HG02840 (cell line): ENCODE data around the gene EPB41L1.

Experiments
- ATAC-seq: cut with Tn5 transposase; IDR thresholded peaks from one replicate; pipeline ENCODE4 v1.9.1; 2021; ENCODE audit warnings: mild to moderate bottlenecking, moderate library complexity, moderate number of reproducible peaks; ENCODE audit not compliant: unreplicated experiment, low FRiP score

Gene EPB41L1

DNA sequence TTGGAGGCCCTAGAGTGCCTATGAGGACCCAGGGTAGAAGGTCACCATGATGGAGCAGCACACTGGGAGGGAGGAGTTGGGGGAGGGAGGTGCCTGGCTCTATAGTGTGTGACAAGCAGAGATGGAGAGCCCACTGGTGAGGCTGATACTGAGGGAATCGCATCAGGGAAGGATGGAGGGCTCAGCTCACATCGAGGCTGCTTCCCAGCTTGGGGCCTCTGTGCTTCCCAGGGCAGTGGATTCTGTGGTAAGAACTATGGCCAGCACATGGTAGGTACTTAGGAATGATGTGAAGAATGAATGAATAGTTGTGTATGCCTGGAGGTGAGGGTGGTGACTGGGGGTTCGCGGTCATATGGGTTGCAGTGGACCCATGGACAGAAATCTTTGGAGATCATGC is 1.3 kb upstream of the EPB41L1 start:
- ATAC-seq = no peak

DNA sequence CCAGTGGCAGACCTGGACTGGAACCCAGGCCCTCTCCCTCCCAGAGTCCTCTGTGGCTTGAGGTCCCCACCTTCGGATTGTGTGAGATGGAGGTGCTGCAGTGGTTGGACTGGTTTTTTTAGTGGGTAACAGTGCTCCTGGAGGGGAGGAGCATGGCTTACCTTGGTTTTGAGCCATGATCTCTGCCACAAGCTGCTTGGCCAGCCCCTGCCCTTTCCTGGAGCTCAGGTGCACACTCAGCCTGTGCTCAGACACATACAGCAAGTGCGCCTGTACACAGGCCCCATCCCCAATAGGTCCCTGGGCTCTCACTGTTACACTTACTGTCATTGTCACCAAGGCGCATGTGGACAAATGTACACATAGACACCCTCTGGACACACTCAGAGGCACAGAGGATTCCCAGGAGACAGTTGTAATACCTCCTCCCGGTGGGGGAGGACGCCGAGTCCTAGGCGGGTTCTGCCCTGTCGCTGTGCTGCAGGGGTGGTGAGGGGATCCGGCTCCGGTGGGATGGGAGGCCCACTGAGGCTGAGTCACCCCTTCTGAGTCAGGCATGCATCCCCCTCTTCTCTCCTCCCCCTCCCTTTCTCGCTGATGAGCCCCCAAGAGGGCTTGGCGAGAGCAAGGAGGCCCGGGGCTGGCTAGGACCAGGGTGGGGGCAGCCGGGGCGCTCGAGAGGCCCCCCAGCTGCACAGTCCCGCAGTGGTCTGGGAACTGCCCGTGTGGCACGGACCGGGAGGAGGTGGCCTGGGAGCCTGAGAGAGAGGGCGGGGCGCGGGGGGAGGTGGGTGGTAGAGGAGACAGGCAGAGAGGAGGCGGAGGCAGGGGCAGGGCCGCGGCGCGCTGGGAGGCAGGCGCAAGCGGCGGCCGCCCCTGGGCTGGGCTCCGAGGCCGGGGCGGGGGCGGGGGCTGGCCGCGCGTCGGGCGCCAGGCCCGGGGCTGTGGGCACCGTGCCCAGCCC is 522 bp upstream of the EPB41L1 start:
- no peak for ATAC-seq

DNA sequence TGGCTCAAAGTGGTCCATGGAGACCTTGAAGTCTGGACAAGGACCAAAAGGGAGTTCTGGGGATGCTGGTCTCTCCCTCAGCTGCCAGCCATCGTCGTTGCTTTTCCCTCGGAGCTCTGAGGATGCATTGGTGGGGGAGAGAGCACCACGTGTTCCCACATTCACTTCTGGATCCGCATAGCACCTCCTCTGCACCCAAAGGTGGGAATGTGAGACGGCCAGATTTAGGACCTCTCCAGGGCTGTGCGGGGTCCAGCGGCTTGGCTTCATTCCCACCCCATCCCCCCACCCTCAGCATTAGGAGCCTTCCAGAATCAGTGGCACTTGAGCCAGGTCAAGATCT is 1.1 kb downstream of the EPB41L1 start:
- ATAC-seq = no peak

DNA sequence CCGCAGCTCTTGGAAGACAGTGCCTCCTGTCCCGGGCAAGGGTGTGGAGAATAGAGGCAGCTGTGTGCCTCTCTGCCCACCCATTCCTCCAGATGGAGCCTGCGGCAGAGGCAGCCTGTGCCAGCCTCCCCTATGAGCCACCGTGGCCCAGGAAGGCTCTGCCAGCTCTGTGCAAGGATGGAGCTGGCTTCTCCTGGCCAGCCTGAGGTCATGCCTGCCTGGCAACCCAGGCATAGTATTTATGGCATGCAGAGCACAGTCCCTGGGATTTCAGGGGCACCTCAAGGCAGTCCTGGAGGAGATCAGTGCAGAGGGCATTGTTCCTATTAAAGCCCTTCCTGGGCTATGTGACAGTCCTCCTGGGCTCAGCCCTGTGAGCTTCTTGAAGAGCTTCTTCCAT is 1.5 kb downstream of the EPB41L1 start:
- ATAC-seq = no peak

DNA sequence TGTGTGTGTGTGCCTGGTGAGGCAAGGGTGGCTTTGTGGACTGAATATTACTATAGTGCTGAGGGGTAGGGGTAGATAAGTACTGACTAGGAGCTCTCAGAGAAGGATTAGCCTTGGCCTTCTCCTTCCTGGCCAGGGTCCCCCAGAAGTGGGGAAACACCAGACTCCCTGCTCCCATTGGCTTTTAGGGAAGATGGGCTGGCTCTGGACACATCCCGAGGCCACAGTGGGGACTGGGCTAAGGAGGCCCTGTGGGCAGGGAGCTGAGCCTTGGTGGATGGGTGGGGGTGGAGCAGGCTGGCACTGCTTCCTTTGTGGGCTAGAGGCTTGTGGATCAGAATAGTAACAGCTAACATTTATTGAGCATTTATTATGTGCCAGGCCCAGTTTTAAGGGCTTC is 3.1 kb downstream of the EPB41L1 start:
- no peak for ATAC-seq

DNA sequence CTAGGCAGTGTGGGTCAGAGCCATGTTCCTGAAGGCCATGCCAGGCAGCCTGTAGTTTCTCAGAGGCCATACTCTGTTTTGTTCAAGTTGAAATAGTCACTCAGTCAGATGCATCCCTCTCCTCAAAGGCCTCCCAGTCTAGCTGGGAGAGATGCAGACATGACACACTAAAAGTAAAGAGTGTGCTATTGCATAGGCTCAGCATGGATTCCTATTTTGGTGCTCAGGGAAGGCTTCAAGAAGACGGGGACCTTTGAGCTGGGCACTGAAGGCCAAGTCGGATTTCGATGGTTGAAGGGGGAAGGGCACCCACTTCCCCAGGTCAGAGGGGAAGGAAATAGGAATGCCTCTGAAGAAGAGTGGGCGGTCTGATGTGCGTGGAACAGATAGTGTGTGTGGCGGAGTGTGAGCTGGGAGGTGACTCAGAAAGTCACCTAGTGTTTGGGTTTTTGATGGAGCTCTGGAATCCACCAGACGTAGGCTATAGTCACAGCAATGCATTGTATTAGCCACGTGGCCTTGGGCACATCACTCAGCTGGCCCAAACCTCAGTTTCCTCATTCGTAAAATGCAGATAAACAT is 3.7 kb downstream of the EPB41L1 start:
- ATAC-seq = no peak

DNA sequence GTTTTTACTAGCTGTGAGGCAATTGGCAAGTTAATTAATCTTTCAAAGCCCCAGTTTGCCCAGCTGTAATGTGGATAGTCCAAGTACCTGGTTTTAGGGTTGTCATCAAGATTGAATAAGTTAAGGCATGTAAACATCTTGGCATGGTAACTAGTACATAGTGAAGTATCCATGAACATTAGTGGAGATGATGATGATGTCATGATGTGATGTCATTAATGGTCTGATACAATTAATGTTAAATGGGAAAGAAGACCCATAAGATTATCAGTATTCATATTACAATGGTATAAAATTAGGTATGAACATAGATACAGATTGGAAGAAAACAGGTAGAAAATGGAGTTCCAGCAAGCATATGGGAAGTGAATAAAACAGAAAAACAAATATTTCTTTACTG is 5.3 kb downstream of the EPB41L1 start:
- no peak for ATAC-seq

DNA sequence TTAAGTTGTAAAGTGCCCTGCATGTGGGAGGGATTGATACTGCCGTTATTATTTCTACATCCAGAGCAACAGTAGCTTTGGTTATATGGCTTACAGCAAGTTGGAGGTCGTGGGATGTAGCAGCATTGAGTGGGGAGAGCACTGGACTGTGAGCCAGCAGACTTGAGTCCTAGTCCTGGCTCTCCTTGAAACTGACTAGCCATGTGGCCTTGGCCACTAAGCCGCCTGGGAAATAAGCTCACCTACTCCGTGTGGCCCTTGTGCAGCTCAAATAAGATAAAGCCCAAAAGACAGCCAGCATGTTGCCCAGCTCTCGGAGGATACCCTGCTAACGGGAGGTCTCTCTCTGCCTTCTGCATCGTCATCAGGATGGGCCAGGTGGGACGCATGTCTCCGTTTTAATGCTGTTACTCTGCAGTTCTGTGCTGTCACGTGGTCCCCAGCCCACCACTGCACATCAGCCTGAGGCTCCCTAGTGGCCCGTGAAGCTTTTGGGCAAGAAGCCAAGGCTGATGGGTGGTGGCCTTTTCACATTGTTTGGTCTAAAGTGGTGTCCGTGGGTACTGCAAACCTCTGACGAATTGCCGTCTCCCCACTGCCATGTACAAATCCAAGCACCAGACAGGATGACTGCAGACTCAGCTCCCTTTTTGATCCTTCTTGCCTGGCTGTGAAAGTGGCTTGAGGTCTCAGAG is 7.9 kb downstream of the EPB41L1 start:
- no peak for ATAC-seq

DNA sequence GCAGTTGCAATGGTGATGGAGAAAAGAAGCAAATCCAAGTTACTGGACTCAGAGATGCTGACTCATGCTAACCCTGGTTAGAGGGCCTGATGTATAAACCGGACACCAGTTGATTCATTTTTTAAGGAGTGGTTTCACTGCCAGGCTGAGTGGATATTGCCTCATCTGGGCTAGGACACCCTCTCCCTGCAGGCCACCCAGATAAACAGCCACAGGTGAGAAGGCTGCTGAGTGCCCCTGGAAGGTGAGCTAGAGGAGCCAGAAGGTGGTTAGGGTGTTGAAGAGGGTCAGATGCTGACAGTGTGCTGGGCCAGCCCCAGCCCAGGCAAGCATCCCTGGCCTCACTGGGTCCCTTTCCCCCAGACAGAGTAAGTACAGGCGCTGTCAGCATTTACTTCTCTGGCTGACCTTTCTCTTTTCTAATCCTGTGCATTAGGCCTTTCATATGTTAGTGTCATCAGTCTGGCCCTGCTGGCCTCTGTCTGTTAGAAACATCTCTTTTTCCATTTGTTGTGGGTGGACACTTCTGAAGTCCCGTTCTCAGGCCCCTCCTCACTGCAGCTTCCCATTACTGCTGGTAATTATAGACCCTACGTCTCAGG is 13.5 kb downstream of the EPB41L1 start:
- ATAC-seq = no peak

DNA sequence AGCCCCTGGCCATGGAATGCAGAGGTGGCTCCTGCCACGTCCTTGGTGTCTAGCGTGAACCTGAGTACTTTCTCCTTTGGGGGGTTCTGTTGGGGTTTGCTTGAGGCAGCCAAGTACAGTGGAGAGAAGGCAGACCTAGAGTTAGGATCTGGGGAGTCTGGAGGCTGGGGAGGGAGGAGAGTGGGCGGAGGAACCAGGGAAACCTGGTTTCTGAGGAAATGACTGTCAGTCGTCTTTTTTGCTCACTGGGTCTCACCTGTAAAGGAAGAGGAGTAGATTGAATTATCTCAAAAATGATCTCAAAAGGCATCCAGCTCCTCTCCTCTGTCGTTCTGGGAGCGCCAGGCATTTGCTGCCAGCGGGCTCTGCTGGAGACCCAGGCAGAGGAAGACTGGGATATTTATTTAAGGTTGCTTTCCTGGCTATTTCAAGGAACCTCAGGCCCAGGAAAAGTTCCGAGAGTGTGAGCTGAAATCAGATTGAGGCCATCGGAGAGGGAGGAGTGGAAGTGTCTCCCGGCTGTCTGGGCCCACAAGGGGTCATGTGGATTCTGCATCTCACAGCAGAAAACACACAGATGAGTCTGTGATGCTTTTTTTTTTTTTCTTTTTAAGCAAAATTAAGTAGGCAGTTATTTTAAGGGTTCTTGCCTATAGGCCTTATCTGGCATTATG is 16.1 kb downstream of the EPB41L1 start:
- ATAC-seq = no peak

DNA sequence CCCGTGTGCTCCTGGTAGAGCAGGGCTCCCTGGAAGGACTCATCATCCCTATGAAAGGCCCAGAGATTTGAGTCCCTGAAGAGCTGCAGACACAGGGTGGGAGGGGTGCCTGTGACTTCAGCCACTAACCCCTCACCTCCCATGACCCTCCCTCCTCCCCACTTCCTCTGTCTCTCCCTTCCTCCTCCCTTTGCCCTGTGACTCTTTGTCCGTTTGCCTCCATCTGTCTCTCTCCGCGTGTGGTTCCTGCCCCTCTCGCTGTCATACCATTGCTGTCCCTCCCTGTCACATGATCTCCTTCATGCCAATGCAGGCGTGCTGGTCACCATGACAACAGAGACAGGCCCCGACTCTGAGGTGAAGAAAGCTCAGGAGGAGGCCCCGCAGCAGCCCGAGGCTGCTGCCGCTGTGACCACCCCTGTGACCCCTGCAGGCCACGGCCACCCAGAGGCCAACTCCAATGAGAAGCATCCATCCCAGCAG is 19.0 kb downstream of the EPB41L1 start:
- ATAC-seq = no peak

DNA sequence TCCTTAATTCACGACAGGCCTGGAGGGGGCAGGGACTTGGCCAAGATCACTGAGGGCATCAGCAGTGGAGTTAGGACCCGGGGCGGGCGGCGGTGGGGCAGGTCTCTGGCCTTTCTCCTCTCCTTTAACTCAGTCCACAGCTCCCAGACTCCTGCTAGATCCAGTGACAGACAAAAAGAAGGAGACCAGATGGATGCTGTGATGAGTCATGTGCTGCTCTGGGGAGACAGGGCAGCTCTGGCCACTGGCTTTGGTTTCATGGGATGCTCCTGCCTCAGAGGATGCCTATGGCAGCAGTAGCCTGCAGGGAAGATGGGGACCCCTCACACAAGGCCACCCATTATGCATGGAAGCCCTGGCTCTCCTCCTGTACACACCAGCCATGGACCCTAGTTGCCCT is 20.5 kb downstream of the EPB41L1 start:
- ATAC-seq = no peak

DNA sequence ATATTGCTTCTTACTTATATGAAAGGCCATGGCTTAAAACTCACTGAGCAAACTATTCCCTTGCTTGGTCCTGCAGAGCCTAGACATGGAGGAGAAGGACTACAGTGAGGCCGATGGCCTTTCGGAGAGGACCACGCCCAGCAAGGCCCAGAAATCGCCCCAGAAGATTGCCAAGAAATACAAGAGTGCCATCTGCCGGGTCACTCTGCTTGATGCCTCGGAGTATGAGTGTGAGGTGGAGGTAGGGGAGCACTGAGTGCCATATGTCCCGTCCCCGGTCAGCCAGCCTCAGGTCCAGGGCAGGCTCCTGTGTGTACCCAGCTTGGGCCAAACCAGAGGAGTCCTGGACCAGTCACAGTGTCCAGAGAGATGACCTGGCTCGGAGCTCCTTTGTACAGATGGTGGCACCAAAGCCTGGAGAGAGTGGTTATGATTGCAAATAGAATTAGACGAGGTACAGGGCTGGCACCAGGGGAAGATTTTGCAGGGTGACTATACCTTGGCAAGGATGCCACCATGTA is 21.0 kb downstream of the EPB41L1 start:
- no peak for ATAC-seq

DNA sequence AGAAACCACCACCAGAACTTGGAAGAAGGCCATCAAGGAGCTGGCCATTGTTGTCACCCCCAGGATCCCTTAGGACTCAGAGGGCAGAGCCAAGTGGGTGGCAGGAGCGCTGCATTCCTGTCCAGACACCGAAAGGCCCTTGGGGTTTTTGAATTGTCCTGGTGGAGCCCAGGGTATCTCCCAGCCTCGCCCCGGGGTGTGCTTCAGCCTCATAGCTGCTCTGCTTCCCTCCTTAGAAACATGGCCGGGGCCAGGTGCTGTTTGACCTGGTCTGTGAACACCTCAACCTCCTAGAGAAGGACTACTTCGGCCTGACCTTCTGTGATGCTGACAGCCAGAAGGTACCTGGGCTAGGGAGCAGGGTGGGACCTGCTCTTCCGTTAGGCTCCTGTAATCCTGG is 23.2 kb downstream of the EPB41L1 start:
- ATAC-seq = no peak

DNA sequence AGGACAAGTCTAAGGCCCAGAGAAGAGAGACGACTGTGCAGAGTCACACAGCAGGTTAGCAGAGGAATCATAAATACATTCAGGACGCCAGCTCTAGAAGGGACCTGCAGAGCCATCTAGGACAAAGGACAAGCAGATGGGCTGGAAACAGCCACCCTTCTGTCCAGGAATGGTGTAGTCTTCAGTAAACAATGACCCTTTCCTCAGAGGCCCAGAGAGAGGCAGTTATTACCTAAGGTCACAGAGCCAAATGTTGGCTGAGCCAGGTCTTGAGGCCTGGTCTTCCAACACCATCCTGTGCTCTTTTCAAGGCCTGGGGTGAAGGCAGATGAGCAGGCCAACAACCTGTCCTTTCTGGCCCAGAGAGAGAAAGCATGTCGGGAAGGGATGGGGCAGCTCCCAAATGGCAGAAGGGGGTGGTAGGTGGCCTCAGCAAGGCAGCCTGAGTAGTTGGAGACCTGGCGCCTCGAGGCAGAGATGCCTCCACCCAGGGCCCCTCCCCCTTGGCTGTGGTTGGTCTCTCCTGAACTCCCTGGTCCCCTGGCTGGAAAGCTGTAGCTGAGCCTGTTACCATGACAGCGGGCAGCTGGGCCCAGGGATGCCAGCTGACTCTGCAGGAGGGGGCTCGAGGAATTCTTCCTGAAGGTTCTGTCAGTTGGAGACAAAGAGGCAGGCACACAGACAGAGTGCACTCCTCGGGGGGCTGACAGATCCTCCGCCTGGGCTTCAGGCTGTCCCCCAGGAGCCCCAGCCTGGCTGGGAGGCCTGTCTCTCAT is 24.8 kb downstream of the EPB41L1 start:
- no peak for ATAC-seq

DNA sequence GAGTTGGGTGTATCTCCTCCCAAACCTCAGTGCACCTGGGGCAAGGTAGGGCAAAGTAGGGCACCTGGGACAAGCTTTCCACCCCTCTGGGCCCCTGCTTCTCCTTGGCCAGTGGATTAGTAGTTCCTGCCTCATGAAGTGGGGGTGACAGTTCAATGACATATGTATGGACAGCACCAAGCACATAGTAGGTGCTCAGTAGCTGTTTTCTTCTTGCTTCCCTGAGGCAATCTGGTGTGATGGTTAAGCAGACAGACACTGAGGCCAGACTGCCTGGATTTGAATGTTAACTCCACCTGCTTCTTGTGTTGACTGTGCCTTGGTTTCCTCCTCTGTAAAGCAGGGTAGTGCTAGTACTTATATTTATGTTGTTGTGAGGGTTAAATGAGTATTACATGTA is 25.8 kb downstream of the EPB41L1 start:
- ATAC-seq = no peak

DNA sequence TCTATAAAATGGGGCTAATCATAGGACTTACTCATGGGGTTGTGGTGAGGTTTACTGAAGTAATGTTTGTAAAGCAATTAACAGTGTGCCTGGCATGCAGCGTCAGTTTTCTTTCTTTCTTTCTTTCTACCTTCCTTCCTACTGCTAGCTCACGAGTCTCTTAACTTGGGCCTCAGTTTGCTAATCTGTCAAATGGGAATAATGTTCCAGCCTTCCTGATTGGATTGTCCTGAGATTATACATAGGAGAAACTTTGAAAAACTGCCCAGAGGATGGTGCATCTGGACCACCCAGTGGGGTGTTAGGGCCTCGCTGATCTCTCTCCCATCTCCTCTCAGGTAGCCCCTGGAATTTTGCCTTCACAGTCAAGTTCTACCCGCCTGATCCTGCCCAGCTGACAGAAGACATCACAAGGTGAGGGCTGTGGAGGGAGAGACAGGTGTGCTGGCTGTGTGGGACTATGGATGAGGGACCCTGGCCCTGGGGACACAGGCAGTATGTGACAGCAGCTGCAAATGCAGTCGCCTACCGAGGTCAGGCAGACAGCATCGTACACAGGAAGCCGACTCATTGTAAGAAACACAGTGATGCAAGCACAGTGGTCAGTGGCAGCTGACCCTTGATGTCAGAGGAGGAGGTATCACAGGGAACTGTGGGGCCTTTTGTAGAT is 27.5 kb downstream of the EPB41L1 start:
- ATAC-seq = no peak

DNA sequence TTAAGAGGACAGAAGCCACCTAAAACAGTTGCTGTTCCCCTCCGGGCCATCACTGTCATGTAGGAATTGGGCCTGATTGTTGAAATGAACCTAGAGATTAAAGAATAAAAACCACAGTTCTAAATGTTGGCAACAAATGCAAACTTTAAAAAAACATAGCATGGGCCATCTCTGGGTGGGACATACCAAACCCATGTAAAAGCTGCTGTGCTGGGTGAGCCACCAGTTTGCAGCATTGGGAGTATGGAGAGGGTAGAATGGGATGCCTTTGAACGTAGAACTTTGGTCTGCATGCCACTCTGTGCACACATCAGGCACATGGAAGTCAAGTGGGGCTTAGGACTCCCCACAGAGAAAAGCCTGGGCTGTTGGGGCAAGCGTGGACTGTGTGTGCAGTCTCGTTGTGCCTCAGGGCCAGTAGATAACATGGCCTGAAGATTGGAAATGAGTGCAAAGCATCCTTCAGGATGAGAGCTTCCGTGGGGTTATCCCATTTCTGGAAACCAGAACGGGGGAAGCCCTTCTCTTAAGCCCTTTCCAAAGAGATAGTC is 28.1 kb downstream of the EPB41L1 start:
- ATAC-seq = no peak
